ENCODE results near the gene NID1.
A peak's percentile ranks its signal among the peaks of the same experiment; 100 is the strongest.
"Not testable (repeated sequence)": the region's sequence is repeated elsewhere in the genome, so short reads cannot be mapped to it uniquely, and the experiment has no call there.

NID1 gene

DNA sequence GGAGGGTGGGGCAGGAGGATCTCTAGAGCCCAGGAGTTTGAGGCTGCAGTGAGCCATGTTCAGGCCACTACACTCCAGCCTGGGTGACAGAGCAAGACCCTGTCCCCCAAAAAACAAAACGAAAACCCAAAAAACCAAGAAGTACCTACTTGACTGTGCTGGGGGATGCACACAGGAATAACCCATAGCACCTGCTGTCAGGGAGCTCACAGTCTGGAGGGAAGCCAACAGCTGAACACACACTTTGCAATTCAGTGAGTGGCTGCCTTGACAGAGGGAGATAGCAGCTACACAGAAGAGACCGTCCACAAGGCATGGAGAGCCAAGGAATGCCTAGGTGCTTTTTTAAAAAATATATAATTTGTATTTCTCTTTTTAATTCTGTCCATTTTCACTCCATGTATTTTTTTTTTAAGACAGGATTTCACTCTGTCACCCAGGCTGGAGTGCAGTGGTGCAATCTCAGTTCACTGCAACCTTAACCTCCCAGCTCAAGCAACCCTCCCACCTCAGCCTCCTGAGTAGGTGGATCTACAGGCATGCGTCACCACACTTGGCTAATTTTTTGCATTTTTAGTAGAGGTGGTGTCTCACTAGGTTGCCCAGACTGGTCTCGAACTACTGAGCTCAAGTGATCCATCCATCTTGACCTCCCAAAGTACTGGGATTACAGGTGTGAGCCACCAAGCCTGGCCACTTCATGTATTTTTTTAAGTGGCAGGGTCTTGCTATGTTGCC, 68.7 kb downstream of the NID1 start:
- DNase-seq, result no peak

DNA sequence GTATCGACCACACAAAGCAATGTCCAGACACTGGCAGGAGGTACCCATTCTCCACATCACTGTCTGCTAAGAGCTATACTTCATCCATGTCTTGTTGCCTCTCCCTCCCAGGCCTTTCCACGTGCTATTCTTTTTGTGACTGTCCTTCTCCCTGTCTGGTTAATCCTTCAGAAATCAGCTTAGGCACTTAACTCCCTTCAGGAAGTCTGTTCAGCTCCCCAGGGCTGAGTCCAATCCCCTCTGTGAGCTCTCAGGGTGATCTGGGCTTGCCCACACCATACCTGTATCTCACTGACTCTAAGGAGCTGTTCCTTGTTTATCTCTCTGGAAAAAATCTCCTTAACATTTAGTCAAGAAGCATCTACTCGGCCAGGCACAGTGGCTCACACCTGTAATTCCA, 69.4 kb downstream of the NID1 start:
- no peak for DNase-seq

DNA sequence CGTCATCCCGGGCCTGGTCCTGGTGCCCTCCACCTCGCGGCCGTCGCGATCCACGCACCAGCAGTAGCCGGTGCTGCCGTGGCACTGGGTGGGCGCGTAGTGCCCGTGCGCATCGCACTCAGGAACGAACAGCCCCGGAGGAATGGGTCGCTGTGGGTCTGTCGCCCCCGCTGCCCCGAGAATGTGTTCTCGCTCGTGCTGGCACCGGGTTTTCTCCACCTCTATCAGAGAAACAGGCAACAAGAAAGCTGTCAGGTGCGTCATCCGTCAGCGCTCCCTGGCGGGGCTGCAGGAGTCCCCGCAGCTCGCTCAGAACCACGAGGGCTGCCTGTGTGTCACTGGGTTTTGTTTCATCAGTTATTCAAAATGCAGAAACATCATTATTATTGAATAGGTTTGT, 71.2 kb downstream of the NID1 start:
- no peak for DNase-seq

DNA sequence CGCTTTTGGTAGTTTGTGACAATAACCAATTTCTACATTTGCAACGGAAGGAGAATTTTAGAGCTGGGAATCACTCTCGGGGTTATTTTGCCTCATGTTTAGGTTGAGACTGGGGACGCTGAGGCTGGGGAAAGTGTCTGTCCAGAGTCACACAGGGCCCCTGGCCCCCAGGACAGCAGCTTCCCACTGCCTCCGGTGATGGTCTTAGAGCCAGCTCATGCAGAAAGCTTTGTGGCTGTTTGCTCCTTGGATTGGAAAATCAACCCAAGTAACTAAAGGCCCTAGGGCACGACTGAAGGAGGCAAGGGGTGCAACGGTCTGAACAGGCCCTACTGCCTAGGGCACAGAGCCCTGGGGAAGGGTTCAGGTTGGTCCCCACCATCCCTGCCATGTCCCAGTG, 72.0 kb downstream of the NID1 start:
- DNase-seq, result no peak

DNA sequence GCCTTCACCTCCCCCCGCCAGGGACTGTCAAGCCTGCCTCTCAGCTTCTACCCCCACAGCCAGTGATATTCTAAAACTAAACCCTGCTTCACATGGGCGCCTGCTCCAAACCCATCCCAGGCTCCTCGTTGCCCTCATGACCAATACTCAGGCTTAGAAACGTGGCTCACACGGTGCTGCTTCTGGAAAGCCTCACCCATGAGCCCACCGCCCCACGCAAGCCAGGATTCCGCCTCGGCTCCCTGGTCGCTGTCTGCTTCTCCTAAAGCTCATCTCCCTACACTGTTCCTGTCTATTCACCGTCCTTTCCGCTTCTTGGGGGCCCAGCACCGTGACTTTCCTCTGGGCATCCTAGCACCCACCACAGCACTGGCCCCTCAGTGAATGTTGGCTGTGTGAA, 72.5 kb downstream of the NID1 start:
- no peak for DNase-seq

DNA sequence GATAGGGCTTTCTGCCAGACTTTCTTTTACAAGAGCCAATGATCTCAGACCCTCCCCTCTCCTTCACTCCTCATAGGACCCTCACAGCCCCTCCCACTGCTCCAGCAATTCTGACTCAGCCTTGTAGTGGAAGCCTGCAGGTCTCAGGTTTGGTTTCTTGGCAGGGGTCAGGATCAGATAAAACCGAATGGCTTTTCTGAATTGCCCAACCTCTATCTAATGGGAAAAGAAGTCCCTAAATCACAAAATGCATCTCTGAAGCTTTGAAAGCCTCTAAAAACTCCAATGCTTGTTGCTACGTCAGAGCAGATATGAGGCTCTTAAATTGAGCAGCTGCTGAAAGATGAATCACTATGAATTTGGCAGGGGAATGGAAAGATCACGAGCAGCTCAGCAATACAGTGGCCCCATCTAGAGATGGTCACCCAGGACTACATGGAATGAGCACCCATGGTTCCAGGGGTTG, 74.5 kb downstream of the NID1 start:
- no peak for DNase-seq

DNA sequence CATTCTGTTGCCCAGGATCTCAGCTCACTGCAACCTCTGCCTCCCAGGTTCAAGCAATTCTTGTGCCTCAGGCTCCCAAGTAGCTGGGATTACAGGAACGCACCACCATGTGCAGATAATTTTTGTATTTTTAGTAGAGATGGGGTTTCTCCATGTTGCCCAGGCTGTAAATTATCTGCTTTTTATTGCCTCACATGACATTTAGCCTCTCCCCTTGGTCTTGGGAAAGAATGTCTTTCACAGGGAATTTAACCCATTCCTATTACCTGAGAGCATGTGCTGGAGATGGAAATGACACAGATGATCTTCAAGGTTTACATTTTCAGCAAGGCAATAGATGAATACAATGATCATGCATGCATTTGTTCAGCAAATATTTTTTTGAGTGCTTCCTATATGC, 75.8 kb downstream of the NID1 start:
- no peak for DNase-seq

DNA sequence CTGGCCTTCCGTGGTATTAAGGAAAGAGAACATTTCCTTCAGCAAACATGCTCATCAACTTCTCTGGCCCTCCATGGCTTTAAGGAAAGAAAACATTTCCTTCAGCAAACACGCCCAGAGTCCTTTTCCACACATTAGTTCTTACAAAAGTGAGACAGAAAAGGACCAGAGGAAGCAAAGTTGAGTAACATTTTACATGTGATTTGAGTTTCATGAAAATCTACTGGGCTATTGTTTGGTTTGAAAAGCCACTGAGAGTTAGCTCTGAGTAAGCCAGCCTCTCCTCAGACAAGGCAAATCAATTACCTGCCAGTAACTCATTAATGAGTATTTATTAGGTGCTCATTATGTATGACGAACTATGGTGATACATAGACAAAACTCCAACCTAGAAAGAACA, 78.0 kb downstream of the NID1 start:
- no peak for DNase-seq

DNA sequence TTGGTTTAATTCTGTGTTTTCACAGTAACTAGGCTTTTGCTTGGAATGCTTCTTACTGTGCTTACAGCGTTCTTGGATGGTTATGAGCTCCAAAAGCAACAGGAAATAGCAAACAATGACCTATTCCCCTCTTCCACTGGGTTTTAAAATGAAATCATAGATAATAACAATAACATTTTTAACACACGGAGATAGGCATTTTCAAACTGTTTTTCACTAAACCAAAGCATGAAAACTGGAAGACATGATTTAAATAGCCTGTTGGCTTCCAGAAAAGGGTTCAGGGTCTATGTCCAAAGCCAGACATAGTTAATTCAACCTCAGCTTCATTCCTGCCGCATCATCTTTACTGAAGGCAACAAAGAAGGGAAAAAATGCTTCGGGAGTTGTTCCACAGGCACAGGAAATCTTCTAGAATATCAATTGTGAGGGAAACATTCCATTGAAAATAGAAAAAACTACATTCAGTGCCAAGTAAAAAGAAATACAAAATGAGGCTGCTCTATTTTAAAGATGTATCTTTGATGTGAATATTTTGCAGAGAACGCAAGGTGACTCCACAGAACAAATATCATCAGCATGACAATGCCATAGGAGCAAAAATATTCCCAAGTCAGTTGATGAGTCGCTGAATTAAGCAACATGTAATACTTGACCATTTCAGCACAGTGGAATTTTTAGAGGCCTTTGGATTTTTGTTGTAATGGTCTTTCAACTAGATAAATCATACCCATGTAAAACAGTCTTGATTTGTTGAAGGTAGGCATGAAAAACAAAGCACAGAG, 80.7 kb downstream of the NID1 start:
- peak; percentile 40 for DNase-seq

DNA sequence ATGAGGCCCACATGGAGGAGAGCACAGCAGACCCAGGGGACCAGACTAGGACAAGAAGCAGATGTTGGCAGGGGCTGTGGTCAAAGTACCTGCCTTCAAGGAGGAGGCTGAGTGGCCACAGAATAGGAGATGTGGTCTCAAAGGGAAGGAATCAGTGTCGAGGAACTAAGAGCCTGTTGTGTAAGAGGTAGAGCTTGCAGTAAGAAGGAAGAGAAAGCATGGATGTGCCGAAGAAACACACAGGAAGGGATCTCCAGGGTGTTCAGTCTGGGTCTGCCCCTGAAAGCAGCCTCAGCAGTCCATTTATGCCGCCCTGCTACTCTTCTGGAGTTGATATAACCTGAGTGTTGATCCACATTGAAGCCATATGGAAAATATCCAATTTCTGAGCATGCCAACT, 83.9 kb downstream of the NID1 start:
- DNase-seq, result no peak

DNA sequence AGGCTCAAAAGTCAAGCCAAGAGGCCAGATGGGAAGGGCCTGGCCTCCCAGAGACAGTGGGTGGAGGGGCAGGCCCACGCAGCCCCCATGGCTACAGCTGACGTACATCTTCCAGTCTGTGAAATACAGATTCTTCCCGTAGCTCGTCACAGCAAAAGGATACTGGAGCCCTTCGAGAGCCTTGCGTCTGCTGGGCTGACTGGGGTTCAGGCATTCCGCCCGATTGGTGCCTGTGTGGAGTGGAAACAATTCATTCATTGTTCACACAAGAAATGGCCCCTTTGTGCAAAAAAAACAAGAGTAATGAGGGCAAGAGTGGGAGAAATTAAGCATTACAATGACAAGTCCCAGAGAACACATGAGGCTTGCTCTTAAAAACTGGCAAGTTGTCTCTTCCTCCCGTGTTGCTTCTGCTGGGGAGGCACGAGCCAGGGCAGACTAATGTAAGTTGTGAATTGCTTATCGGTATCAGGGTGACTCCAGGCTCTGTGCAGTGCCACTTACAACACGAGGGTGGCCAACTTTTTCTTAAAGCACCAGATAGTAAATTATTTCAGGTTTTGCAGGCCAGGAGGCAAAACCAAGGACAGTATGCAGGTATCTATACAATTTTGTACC, 85.1 kb downstream of the NID1 start:
- DNase-seq, result peak; percentile 23

DNA sequence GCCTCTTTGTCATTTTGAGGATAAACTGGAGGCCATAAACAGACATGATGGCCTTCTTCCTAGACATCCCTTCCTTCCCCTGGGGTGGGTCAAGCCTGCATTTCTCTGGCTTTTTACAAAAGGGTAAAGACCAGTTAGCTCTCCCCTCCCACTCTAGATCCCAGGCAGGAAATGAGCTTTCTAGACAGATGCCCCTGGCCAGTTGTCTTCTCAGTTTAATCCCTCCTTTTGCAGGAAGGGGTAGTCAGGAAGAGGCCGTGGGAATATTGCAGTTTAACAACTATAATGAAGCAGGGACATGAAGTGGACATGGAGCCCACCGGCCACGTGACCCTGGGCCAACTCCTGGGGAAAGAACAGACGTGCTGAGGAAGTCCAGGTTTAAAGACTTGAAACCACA, 85.7 kb downstream of the NID1 start:
- no peak for DNase-seq

DNA sequence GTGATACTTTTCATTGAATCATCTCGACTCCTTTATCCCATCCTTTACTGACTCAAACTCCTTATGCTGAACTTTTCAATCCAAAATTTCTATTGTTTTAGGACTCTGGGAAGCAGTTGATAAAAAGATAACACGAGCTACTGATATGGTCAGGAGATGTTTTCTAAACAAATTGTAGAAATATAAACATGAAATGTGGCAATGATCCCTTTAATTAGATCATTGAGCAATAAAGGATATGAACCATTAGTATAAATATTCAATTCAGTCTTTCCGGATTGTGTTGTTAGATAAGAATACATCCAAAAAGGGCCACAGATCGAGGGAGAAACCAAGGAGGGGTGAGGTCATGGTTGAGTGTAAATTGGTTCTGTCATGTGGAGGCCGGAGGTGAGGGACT, 88.4 kb downstream of the NID1 start:
- no peak for DNase-seq

DNA sequence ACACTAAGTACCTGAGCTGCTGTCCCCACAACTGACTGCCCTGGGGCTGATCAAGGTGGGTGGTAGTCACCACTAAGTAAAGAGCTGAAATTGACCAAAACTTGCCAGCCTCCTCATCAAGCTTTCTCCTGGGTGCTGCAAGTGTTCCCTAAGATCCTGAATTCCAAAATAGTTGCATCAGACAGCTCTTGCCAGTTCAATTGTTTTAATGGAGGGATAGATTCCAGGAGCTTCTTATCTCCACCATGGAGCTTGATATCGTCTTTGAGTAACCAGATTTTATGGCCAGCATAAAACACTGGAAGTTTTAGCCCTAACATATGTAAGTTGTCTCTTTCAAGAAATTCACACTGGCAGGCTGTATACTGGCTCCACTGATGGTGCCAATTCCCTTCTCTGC, 90.3 kb downstream of the NID1 start:
- DNase-seq, result no peak

DNA sequence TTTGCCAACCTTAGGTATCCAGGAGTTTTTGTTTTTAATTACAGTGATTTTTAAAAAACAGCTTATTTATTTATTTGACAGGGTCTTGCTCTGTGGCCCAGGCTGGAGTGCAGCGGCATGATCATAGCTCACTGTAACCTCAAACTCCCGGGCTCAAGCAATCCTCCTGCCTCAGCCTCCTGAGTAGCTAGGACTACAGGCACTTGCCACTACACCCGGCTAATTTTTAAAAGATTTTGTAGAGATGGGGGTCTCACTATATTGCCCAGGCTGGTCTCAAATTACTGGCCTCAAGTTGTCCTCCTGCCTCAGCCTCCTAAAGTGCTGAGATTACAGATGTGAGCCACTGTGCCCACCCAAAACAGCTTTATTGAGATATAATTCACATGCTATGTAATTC, 92.2 kb downstream of the NID1 start:
- DNase-seq, result not testable (repeated sequence)

DNA sequence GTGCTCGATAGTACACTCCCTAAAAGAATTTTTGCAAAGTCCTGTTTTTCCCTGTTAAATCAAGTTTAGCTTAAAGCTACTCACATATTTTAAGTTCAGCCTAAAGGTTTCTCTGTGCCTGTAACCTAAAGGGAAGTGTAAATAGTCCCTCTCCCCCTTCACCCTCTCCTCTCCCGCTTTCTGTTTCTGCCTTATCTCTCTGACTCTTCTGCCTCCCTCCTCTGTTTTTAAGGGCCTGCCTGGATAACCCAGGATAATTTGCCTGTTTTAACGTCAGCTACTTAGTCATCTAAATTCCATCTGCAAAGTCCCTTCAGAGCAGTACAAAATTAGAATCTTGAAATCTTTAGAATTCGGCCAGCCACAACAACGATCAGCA, 92.6 kb downstream of the NID1 start:
- no peak for DNase-seq

DNA sequence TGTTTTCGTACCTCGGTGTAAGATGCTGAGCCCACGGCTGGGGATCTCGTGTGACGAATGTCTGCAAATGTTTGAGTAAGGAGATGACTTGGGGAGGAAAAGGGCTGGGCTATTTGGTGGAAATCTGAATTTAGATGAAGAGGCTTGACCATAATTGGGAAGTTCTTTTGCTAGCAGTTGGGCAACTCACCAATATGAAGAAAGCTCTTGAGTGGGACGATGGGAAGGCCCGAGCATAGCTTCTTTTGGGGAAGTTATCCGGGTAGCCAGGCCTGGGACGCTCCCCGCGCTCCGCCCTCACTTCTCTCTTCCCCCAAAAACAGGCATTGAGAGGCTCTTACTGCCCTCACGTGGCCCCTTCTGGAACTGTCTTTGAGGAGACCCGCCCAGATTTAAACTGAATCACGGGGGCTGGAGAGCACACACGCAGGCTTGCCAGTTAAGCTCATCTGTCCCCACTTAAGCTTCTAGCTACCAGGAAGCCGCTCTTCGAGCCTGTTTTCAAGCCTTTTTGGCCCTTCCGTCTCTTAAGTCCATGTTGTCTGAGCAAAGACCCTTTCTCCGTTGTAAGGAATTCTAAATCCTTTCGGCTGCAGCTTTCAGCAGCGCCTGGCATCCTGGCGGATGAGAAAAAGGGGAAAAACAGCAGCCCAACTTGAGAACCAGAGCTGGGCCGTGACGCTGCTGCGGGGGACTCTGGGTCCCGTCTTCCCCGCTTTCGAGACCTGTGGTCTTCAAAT, 93.1 kb downstream of the NID1 start:
- peak; percentile 97 for DNase-seq

DNA sequence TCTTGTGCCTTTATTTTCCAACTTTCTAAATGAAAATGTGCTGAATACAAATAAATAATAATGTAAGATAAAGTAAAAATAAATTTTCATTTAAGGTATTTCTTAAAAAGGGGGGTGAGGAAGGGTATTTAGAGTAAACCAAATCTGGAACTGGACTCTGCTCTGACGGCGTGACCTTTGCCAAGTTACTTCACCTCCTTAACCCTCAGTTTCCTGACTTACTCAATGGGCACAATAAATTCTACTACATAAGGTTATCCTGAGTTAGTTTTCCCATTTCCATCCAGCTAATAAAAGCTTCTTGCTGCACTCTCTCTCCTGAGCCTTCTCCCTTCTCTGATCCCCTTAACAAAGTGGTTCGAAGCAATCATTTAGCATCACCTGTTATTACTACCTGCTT, 93.9 kb downstream of the NID1 start:
- no peak for DNase-seq

DNA sequence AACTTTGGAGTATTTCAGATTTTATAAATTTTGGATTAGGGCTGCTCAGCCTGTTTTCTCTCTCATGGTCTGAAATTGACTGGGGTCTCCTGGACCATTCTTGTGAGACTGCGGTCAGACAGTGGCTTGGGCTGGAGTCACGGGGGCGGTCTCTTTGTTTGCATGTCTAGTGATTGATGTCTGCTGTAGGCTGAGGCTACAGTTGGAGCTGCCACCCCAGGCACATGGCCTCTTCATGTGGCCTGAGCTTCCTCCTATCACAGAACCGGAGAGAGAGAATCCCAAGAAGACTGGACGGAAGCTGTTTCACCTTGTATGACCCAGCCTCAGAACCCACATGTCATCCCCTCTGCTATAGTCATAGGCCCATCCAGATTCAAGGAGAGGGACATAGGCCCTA, 96.1 kb downstream of the NID1 start:
- DNase-seq, result no peak

DNA sequence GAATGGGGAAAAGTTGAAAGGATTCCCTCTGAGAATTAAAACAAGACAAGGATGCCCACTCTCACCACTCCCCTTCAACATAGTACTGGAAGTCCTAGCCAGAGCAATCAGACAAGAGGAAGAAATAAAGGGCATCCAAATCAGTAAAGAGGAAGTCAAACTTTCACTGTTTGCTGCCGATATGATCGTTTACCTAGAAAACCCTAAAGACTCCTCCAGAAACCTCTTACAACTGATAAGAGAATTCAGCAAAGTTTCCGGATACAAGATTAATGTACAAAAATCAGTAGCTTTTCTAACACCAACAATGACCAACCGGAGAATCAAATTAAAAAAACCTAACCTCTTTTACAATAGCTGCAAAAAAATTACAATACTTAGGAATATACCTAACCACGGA, 98.8 kb downstream of the NID1 start:
- not testable (repeated sequence) for DNase-seq

DNA sequence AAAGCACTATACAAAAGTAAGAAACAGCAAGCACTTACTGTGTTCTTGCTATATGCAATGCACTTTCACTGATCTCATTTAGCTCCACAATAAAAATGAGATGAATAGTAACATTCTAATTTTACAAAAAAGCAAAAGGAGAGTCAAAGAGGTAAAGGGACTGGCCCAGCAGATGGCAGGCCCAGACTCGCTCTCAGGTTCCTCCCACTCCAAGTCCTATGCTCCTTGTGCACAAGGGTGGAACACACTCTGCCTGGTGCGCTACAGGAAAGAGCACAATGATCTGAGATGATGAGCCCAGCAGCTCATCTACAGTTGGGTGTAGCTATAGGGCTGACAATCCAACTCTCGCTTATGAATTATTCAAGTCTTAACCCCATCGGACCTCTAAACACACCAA, 104.1 kb downstream of the NID1 start:
- no peak for DNase-seq

DNA sequence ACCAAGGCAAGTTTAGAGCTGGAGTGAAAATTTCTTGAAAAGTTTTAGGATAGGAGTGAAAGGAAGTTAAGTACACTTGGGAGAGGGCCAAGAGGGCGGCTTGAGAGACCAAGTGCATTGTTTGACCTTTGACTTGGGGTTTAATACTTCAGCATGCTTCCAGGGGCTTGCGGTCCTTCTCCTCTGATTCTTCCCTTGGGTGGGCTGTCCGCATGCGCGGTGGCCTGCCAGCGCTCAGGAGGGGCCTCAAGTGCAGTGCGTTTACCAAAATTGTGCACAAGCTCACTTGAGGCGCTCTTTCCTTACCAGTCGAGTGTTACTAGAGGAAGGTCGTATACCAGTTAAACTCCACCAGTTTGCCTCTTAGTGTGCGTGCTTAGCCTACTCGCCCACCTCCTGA, 106.9 kb downstream of the NID1 start:
- DNase-seq, result no peak

DNA sequence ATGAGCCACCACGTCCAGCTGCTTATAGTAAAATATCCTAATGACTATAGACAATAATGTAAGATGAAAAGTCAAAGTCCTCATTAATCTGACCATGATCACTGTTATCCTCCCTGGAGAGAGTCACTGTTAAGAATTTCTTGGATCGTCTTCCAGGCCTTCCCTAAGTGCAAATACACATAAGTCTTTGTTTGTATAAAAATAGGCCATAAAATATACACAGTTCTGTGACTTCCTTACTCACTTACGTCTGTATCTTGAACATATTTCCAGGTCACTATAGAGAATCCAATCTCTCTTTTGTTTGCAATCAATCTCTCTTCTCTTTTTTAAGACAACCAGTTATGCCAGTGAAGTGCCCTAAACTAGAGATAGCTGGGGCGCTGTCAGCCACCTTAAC, 109.1 kb downstream of the NID1 start:
- DNase-seq, result no peak
